SH-SY5Y (cell line): ENCODE data around the gene INTS12.

Experiments used
- GATA2 ChIP-seq: IDR thresholded peaks from 2 replicates; pipeline ENCODE4 v1.6.1; 2011; ENCODE audit warnings: mild to moderate bottlenecking, low read depth, low read length
- GATA3 ChIP-seq: IDR thresholded peaks from 2 replicates; pipeline ENCODE4 v1.6.1; 2011; ENCODE audit warnings: low read depth, mild to moderate bottlenecking, low read length, moderate library complexity

DNA sequence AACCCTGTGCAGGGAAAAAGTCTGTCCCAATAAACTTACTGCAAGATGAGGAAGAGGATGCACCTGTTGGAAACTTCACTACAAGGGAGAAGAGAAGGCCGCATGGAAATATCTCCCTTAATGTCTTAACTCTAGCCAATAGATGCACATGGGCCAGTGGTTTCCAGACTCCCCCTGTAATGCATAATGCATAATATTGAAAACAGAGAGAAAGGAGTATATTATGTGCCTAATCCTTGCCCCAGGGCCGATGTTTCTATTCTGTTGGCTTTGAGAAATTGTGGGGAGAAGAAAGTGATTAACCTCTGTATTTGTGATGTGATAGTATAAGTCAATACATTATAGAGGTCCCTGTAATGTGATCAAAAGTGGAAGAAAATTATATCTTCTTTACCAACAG, 37.2 kb downstream of the INTS12 start:
- TF ChIP-seq GATA2, result no peak
- no peak for TF ChIP-seq GATA3
